GM20000 (cell line): ENCODE data around the gene PTX4.

Experiments
- DNase-seq: peaks from one replicate; pipeline ENCODE4 v3.0.0; 2012; ENCODE audit warnings: low spot score
- TF ChIP-seq, protein P1 (sequence below): IDR thresholded peaks from 2 replicates; pipeline ENCODE4 v1.5.1; 2012; ENCODE audit warnings: mild to moderate bottlenecking, control low read depth; ENCODE audit errors: extremely low read depth, missing control alignments

The PTX4 gene

GRCh38 chr16:1502092-1503004 is 13.6 kb upstream of the PTX4 start:
- DNase-seq, result no peak
- TF ChIP-seq, protein P1, sequence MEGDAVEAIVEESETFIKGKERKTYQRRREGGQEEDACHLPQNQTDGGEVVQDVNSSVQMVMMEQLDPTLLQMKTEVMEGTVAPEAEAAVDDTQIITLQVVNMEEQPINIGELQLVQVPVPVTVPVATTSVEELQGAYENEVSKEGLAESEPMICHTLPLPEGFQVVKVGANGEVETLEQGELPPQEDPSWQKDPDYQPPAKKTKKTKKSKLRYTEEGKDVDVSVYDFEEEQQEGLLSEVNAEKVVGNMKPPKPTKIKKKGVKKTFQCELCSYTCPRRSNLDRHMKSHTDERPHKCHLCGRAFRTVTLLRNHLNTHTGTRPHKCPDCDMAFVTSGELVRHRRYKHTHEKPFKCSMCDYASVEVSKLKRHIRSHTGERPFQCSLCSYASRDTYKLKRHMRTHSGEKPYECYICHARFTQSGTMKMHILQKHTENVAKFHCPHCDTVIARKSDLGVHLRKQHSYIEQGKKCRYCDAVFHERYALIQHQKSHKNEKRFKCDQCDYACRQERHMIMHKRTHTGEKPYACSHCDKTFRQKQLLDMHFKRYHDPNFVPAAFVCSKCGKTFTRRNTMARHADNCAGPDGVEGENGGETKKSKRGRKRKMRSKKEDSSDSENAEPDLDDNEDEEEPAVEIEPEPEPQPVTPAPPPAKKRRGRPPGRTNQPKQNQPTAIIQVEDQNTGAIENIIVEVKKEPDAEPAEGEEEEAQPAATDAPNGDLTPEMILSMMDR, result no peak

GRCh38 chr16:1501630-1502029 is 12.9 kb upstream of the PTX4 start:
- no peak for DNase-seq
- TF ChIP-seq, protein P1, result no peak

DNA sequence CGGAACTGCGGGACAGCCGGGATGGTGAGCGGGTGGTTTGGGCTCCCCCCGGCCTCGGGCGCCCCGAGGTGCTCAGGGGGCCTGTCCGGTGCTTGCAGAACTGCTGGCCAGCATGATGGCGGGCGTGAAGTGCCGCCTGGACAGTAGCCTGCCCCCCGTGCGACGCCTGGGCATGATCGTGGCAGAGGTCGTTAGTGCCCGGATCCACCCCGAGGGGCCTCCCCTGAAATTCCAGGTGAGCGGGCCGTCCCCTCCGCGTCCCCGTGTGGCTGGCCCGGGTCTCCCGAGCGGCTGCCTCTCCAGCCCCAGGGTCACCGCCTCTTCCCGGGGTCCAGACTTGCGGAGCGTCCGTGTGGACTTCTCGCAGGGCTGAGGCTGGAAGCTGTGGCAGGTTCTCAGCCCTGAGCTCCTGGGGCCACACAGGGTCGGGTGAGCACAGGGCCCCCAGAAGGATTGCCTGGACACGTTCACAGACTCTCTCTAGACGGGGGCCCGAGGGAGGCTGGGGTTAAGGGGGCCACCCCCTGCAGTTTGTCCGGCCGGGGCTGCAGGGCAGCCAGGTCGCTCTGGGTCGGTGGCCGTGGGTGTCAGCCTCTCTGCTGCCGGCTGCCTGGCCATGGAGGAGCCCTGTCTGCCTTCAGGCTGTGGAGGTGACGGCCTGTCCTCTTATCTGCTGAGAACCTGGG is 11.9 kb upstream of the PTX4 start:
- no peak for DNase-seq
- TF ChIP-seq, protein P1, result no peak

GRCh38 chr16:1499756-1500464 is 11.2 kb upstream of the PTX4 start:
- TF ChIP-seq, protein P1, result no peak
- no peak for DNase-seq

GRCh38 chr16:1498899-1499676 is 10.3 kb upstream of the PTX4 start:
- DNase-seq, result no peak
- TF ChIP-seq, protein P1, result no peak

DNA sequence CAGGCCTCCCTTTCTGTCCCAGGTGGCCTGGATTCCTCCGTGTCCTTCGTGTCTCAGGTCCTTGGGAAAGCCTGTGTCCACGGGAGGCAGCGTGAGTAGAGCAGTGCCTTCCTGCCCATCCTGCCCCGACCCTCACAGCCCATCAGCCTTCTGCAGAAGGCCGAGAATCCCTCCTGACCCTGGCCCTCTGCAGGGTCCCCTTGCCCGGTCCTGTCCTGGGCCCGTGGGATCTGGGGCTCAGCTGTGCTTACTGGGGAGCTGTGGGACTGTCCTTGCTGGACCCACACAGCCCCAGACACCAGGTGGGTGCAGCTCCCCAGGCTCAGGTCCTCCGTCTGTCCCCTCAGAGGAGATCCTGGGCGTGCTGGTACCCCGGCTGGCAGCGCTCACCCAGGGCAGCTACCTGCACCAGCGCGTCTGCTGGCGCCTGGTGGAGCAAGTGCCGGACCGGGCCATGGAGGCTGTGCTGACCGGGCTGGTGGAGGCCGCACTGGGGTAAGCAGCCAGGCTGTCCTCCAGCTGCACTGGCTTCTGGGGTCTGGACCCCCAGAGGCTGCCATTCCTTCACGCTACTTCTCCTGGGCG is 8.4 kb upstream of the PTX4 start:
- TF ChIP-seq, protein P1, result no peak
- no peak for DNase-seq
